Posterior cingulate gyrus (tissue), 11 donors: Measurements from ENCODE around the gene IGSF21.
A peak's percentile ranks its signal among the peaks of the same experiment; 100 is the strongest.
"Not testable (repeated sequence)": the region's sequence is repeated elsewhere in the genome, so short reads cannot be mapped to it uniquely, and the experiment has no call there.

Source experiments
- DNase-seq, 10 donors: peaks; one replicate each; pipeline versions ENCODE4 v3.0.0 to v3.0.0-alpha.2; 2020 to 2021; ENCODE audit warnings: mixed read lengths in 3 of 10
- intact Hi-C: fragments of 100-400 bp; cut with DNase I; formaldehyde crosslinking; loops from one replicate; pipeline ENCODE4 v1.15.1; 2023

Gene IGSF21

GRCh38 chr1:18372505-18372904, 264.9 kb downstream of the IGSF21 start:
- intact Hi-C loops, DNase-seq: not testable (repeated sequence)

GRCh38 chr1:18373151-18373550, 265.6 kb downstream of the IGSF21 start:
- intact Hi-C loops = no loop called here
- DNase-seq = peak in 1 of 10 donors; percentile 14

GRCh38 chr1:18373882-18374493, 266.4 kb downstream of the IGSF21 start:
- DNase-seq = peak in 1 of 10 donors; percentile 89
- intact Hi-C loops = no loop called here

DNA sequence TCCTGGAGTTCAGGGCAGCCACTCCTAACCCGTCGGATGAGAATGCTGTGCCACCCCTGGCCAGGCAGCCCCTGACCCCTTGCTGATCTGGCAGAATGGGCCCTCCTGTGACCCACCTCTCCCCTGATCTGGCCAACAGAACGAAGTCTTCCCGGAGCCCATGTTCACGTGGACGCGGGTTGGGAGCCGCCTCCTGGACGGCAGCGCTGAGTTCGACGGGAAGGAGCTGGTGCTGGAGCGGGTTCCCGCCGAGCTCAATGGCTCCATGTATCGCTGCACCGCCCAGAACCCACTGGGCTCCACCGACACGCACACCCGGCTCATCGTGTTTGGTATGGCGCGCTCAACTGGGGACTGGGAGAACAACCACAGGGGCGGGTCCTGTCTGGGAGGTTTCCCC, 269.1 kb downstream of the IGSF21 start:
- no peak for DNase-seq
- intact Hi-C loops = no loop called here

- intact Hi-C loops = no loop called here
- DNase-seq = no peak
Measured at GRCh38 chr1:18380288-18380687, 272.7 kb downstream of the IGSF21 start.

DNA sequence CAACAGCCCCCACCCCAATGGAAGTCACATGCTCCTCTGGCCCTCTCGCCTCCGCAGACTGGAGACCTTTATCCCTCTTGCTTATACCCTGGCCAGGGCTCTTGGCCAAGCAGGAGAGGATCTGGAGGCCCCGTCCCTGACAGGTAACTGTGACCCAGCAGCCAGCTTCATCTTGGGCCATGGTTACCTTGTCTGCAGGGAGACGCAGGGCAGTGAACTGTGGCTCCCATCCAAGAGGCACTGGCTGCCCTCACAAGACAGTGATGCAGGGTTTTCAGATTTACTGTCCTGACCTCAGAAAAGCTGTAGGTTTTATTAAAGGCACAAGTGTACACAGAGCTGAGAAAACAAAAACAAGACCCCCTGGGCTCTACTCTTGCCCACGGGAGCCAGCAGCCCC, 276.5 kb downstream of the IGSF21 start:
- intact Hi-C loops = no loop called here
- no peak for DNase-seq

GRCh38 chr1:18384471-18384870, 276.9 kb downstream of the IGSF21 start:
- no peak for DNase-seq
- intact Hi-C loops = no loop called here

DNA sequence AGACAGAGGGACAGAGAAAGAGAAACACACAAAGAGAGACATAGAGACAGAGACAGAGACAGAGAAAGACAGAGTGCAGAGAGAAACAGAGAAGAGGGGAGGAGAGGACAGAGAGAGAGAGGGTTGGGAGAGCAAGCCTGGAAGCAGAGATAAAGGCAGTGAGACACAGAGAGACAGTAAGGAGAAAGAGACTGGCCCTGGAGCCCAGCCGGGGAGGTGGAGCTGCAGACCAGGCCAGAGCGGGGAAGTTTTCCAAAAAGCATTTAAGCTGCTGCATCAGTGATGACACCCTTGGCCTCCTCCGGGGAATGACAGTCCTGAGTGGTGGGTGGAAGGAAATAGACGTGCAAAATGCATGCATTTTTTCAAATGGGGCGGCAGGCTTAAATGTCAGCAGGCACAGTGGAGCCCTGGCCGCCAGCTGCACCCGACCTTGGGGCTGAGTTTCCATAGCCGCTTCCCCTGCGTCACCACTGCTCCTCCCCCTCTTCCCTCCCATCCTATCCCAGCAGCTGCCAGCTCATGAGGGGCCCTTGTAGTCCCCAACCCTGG, 277.7 kb downstream of the IGSF21 start:
- DNase-seq = peak in 3 of 10 donors; percentile 16 to 85 (median 33)

DNA sequence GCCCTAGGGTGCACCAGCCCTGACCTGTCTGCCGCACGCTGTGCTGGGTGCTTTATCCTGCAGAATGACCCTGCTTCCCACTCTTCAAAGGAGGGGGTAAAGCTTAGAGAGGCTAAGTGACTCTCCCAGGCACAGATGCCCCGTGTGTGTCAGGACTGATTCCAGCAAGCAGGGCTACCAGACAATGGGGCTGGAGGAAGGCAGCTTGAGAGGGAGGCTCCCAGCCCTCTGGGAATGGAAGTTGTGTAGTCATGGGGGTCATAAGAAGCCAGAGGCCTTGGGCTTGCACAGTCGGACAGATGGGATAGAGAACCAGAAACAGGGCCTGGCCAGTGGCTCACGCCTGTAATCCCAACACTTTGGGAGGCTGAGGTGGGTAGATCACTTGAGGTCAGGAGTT, 279.0 kb downstream of the IGSF21 start:
- DNase-seq = no peak
- intact Hi-C loops = no loop called here

More for the DNA sequence above, 277.7 kb downstream of the IGSF21 start:
- intact Hi-C loops = no loop called here

- intact Hi-C loops = no loop called here
- DNase-seq = no peak
Measured at GRCh38 chr1:18387307-18387706, 279.7 kb downstream of the IGSF21 start.

DNA sequence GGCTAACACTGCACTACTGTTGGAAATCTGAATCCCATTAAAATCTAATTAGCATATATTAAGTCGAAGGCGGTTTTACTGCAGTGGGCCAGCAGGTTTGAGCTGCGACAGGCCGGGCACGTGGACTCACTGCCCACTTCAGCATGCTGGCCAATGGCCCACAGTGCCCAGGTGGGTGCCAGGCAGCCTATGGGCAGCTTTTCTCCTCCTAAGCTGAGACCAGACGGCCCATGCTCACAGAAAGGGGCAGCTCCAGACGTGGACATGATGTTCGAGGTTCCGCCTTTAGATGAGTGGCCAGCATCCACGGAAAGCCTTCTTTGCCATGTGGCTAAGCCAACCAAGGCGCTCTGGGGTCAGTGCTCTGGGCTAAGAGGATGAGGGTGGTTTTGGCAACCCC, 283.4 kb downstream of the IGSF21 start:
- intact Hi-C loops = no loop called here

DNA sequence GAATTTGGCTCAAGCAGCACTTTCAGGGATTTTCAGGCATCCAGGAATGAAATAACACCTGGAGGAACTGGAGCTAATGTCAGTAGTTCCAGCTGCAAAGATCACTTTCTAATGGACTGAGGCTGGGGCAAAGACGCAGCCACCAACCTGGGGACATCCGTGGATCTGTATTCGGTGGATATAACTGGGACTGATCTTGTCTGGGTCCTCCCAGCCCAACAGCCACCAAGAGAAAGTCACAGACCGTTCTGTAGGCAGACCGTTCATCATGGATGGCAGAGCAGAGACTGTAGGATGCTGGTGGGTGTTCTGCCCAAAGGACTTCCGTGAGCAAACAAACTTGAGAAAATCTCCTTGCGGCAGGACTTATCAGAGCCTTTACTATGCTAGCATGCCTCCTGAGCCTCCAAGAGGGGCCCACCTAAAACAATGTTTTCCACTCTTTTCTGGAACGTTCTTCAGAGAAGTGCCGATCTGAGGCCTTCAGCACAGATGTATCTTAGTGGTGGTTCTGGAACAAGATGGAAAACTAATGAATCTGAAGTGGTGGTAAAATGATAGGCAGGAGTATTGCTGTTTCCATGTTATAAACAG, 287.1 kb downstream of the IGSF21 start:
- DNase-seq = no peak
- intact Hi-C loops = no loop called here

More for the DNA sequence above, 283.4 kb downstream of the IGSF21 start:
- DNase-seq = no peak

- intact Hi-C loops = no loop called here
- DNase-seq = no peak
Measured at GRCh38 chr1:18396247-18396980, 288.8 kb downstream of the IGSF21 start.

DNA sequence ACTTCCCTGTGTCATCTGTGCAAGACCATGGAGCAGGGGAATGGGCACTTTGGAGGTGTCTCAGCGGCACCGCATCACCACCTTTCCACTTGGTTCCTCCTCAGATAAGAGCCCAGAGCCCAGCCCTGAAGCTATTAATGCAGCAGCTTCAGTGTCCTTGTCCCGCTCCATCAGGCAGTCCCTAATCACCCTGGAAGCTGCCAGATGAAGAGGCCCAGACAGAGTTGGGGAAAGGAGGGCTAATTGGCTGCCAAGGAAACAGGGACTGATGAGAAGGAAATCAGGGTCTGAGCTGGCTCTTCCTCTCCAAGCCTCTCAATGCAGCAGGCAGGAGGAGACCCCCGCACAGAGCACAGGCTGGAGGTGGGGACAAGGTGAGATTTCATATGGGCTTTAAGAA, 290.0 kb downstream of the IGSF21 start:
- no peak for DNase-seq
- intact Hi-C loops = no loop called here

DNA sequence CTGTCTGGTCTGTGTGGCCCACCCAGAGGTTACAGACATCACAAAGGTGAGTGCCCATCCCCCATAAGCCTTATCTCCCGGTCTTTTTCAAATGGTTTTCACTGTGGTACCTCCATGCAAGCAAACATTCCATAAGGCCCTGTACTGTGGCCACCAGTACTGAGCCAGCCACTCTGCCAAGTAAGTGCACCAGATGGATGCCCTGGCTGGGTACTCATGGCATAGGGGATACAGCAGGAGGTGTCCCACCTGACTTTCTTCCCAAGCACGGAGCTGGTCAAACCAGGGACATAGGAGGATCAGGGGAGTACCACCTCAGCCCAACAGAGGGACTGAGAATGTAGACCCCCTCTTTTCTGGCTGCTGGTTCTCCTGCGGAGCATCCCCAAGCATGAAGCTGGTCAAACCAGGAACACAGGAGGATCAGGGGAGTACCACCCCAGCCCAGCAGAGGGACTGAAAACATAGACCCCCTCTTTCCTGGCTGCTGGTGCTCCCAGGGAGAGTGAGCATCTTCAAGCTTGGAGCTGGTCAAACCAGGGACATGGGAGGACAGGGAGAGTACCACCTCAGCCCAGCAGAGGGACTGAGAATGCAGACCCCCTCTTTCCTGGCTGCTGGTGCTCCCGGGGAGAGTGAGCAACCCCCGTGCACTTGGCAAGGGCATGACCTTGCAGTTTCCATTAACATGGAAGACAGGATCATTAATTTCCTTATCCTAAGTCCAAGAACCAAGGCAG, 291.4 kb downstream of the IGSF21 start:
- intact Hi-C loops = no loop called here
- DNase-seq = no peak

DNA sequence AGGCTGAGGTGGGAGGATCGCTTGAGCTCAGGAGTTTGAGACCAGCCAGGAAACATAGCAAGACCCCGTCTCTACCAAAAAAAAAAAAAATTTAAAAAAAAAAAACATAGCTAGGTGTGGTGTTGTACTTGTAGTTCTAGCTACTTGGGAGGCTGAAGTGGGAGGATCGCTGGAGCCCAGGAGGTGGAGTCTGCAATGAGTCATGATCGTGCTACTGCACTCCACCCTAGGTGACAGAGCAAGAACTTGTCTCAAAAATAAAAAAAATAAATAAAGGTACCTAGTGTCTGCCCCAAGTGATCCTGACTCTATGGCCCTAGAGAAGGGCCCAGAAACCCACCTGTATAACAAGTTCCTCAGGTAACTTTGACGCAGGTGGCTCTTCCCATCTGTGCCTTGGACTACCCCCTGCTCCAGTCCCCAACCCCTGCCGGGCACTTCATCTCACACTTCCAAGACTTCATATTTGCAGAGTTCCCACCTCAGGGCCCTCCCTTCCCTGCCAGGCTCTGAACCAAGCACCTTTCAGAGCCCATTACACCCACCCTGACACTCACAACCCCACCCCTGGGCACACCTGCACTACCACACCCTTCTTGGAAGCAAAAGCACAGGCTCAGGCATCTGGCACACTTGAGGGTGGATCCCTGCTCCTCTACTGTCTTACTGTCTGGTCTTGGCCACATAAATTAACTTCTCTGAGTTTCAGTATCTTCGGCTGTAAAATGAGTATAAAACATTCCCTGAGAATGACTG, 292.9 kb downstream of the IGSF21 start:
- DNase-seq = no peak
- intact Hi-C loops = no loop called here

GRCh38 chr1:18401921-18402320, 294.3 kb downstream of the IGSF21 start:
- intact Hi-C loops = no loop called here
- DNase-seq = no peak

- no peak for DNase-seq
- intact Hi-C loops = no loop called here
Measured at GRCh38 chr1:18404460-18404859, 296.9 kb downstream of the IGSF21 start.

GRCh38 chr1:18407166-18408045, 299.8 kb downstream of the IGSF21 start:
- intact Hi-C loops = no loop called here
- no peak for DNase-seq
